RWPE2 (cell line): Measurements from ENCODE around the gene NHEJ1.

Experiments used
- ATAC-seq: fragments of 200-7000 bp; cut with Tn5 transposase; 3 replicates; pipeline ENCODE4 v1.9.1; 2021; ENCODE audit warnings: low read depth
- DNase-seq: peaks from one replicate; pipeline ENCODE4 v3.0.0-alpha.2; 2020; ENCODE audit warnings: low spot score
- H3K27ac ChIP-seq: fragments of 450-650 bp; 2 replicates; pipeline ENCODE4 v1.5.1; 2017; ENCODE audit warnings: mild to moderate bottlenecking; ENCODE audit not compliant: poor library complexity, severe bottlenecking
- H3K27me3 ChIP-seq: fragments of 250-450 bp; sonication (Bioruptor Pico); 2 replicates; pipeline ENCODE4 v1.5.1; 2021; ENCODE audit warnings: mild to moderate bottlenecking, moderate library complexity; ENCODE audit not compliant: insufficient read depth, poor library complexity, severe bottlenecking
- H3K36me3 ChIP-seq: fragments of 250-450 bp; sonication (Bioruptor Pico); 2 replicates; pipeline ENCODE4 v1.5.1; 2020; ENCODE audit warnings: low read depth, mild to moderate bottlenecking, moderate library complexity
- H3K4me1 ChIP-seq: fragments of 250-450 bp; sonication (Bioruptor Pico); 2 replicates; pipeline ENCODE4 v1.5.1; 2021; ENCODE audit warnings: mild to moderate bottlenecking, moderate library complexity; ENCODE audit not compliant: insufficient read depth, poor library complexity, severe bottlenecking
- H3K4me3 ChIP-seq: fragments of 250-450 bp; sonication (Bioruptor Pico); 2 replicates; pipeline ENCODE4 v1.5.1; 2021; ENCODE audit warnings: mild to moderate bottlenecking, moderate library complexity; ENCODE audit not compliant: severe bottlenecking
- H3K9me3 ChIP-seq: fragments of 250-450 bp; sonication (Bioruptor Pico); 2 replicates; pipeline ENCODE4 v1.5.1; 2021; ENCODE audit warnings: mild to moderate bottlenecking, moderate library complexity; ENCODE audit not compliant: severe bottlenecking
- TF ChIP-seq, protein P1 (sequence below): fragments of 450-650 bp; IDR thresholded peaks from one replicate; pipeline ENCODE4 v1.5.1; 2017; ENCODE audit warnings: mild to moderate bottlenecking, moderate library complexity; ENCODE audit not compliant: poor library complexity, severe bottlenecking

Gene NHEJ1

DNA sequence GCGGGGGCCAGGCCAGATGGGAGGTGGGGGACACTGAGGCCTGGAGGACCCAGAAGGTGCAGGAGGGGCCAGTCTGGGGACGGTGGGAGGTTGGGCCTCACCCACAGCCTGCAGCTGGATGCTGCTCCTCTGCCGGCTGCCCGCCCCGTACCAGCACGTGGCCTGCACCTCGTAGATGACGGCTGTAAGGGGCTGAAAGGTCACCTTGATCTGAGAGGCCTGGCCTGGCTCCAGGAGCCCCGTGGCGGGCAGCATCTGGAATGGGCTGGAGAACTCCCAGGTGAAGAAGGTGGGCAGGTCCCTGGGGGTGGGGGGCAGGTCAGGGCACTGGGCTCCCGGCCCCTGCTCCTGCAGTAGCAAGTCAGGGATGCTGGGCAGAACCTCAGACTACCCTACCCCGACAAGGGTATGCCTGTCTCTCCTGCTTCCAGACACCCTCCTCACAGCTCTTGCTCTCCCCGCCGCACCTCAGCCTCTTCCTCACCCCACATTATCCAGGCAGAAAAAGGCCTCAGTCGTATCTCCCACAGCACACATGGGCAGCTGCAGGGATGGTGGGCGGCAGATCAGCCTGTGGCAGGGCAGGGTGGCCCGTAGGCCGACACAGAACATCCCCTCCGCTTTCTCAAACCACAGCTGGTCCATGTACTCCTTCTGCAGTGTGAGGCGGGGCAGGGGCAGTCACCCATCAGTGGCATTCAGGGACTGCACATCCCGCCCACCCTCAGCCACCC lies 129.4 kb downstream of the NHEJ1 start:
- DNase-seq (no peak), ATAC-seq (no peak)
- peaks cover 8% of the 10 kb centered on the region for H3K27me3 ChIP-seq
- H3K4me3 ChIP-seq, result no peak overlapping the region
- H3K27ac ChIP-seq, result no peak overlapping the region
- TF ChIP-seq, protein P1, sequence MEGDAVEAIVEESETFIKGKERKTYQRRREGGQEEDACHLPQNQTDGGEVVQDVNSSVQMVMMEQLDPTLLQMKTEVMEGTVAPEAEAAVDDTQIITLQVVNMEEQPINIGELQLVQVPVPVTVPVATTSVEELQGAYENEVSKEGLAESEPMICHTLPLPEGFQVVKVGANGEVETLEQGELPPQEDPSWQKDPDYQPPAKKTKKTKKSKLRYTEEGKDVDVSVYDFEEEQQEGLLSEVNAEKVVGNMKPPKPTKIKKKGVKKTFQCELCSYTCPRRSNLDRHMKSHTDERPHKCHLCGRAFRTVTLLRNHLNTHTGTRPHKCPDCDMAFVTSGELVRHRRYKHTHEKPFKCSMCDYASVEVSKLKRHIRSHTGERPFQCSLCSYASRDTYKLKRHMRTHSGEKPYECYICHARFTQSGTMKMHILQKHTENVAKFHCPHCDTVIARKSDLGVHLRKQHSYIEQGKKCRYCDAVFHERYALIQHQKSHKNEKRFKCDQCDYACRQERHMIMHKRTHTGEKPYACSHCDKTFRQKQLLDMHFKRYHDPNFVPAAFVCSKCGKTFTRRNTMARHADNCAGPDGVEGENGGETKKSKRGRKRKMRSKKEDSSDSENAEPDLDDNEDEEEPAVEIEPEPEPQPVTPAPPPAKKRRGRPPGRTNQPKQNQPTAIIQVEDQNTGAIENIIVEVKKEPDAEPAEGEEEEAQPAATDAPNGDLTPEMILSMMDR, result no peak
- H3K4me1 ChIP-seq, result no peaks in the 10 kb centered on the region
- H3K9me3 ChIP-seq, result no peaks in the 10 kb centered on the region
- no peaks in the 10 kb centered on the region for H3K36me3 ChIP-seq

DNA sequence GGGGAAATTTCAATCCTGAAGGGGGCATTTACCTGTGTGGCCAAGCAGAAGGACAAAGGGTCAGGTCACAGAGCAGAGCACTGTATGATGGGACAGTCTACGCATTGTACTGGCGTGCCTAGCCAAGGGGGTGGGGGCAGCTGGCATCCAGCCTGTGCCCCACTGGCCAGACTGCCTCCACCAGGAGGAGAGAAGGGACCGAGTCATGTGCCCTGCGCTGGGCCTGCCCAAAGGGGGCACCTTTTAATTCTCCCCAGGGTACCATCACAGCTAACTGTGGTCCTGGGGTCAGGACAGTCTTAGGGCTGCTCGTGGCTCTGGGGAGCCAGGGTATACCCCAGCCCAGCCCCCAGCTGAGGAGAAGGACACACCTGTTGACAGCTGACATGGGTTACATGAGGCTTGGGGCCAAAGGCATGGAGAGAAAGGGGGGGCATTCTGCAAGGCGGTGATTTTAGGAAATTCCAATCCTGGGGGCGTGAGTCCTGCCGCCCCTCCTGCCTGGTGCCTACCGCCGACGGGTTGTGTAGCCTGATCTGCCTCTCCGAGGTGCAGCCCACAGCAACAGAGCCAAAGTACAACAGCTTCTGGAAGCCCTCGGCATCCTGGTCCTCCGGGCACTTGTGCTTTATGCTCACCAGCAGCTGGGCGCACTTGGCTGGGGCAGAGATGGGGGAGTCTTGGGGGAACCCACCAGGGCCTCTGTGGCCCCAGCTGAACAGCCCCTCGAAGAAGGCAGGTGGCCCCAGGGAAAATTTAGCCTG lies 130.3 kb downstream of the NHEJ1 start:
- Histone ChIP-seq H3K27ac (no peak overlapping the region), H3K4me3 (no peak overlapping the region), H3K36me3 (no peaks in the 10 kb centered on the region), H3K27me3 (peaks cover 8% of the 10 kb centered on the region), H3K9me3 (no peaks in the 10 kb centered on the region), H3K4me1 (no peaks in the 10 kb centered on the region)
- TF ChIP-seq, protein P1, result no peak
- ATAC-seq, result no peak
- no peak for DNase-seq

DNA sequence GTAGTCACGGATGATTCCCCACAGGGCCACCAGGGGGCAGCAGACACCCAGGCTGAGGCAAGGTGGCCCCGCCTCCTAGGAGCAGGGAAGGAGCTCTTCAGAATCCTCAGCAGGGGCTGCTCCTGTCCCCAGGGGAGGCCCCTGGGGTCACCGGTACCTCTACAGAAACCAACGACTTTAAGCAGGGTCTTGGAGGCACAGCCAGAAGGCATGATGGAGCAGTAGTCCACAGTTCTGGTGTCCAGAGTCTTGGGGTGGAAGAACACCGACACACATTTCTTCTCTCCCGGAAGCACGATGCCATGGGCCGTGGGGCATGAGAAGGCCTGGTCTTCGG lies 130.8 kb downstream of the NHEJ1 start:
- DNase-seq, result no peak
- H3K27ac ChIP-seq, result no peak overlapping the region
- no peaks in the 10 kb centered on the region for H3K9me3 ChIP-seq
- ATAC-seq, result peak; percentile 85
- TF ChIP-seq, protein P1, result peak; percentile 92
- H3K36me3 ChIP-seq, result no peaks in the 10 kb centered on the region
- no peak overlapping the region for H3K4me3 ChIP-seq
- H3K27me3 ChIP-seq, result peaks cover 8% of the 10 kb centered on the region
- no peaks in the 10 kb centered on the region for H3K4me1 ChIP-seq

DNA sequence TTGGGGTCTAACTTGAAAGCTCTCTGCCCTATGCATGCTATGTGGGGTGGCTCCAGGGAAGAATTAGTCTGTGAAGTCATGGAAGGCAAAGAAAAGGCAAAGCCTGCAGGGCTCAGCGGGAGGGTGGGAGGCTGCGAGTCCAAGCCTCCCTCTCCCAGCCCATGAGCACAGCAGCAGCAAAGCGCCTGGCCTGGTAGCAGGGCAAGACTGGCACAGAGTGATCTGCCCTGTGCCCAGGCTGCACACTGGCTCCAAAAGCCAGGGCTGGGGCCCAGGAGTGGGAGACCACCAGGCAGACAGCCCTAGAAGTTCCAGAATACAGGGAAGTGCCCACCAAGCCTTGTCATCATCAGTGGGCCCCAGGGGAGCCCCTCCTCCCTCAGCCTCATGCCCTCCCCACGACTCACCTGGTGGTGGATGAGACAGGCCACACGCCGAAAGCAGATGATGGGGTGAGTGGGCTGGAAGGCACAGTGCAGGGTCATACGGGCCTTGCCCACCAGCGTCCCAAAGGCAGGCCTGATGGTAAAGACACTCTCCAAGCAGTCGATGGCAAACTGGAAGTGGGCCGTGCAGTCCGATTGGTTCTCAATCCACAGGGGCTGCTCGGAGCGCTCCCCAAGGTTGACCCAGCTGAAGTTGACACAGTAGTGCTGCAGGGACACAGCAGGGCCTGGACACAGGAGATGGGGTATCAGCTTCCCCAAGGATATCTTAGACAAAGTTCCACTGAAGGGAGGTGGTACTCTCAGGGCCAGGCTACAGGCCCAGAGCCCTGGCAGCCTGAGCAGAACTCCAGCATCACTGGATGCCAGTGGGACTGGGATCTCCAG lies 131.4 kb downstream of the NHEJ1 start:
- no peak for DNase-seq
- Histone ChIP-seq H3K27ac (no peak overlapping the region), H3K4me1 (no peaks in the 10 kb centered on the region), H3K27me3 (peaks cover 3% of the 10 kb centered on the region), H3K36me3 (no peaks in the 10 kb centered on the region), H3K4me3 (no peak overlapping the region), H3K9me3 (no peaks in the 10 kb centered on the region)
- ATAC-seq, result peak; percentile 8; the same call in 2 of the 3 replicates
- TF ChIP-seq, protein P1, result no peak
